HepG2 (cell line): ENCODE data around the gene DGCR6L.

Experiments
- GLI4 ChIP-seq: sonication (generic); formaldehyde crosslinking; IDR thresholded peaks from 2 replicates; pipeline ENCODE4 v1.5.1; 2020; ENCODE audit warnings: missing genetic modification reagents, mild to moderate bottlenecking, moderate library complexity, borderline replicate concordance
- HHEX ChIP-seq: IDR thresholded peaks from 2 replicates; pipeline ENCODE4 v1.6.1; 2016; ENCODE audit warnings: control low read depth
- IKZF1 ChIP-seq: fragments of 450-650 bp; IDR thresholded peaks from 2 replicates; pipeline ENCODE4 v1.7.1; 2016
- POLR2AphosphoS5 ChIP-seq: IDR thresholded peaks from 2 replicates; pipeline ENCODE4 v1.6.1; 2012; ENCODE audit warnings: low read depth, low read length
- SIN3B ChIP-seq: fragments of 150-350 bp; IDR thresholded peaks from 2 replicates; pipeline ENCODE4 v1.6.1; 2014; ENCODE audit warnings: low read length
- TAF1 ChIP-seq: sonication (generic); formaldehyde crosslinking; IDR thresholded peaks from 2 replicates; pipeline ENCODE4 v1.4.0; 2020; ENCODE audit warnings: missing genetic modification reagents
- ZNF138 ChIP-seq: sonication (generic); formaldehyde crosslinking; IDR thresholded peaks from 2 replicates; pipeline ENCODE4 v1.5.0; 2020; ENCODE audit warnings: mild to moderate bottlenecking, low read depth, missing genetic modification reagents
- ZNF331 ChIP-seq: sonication (generic); formaldehyde crosslinking; IDR thresholded peaks from 2 replicates; pipeline ENCODE4 v1.4.0; 2020; ENCODE audit warnings: missing genetic modification reagents
- ZNF619 ChIP-seq: sonication (generic); formaldehyde crosslinking; IDR thresholded peaks from 2 replicates; pipeline ENCODE4 v1.4.0; 2020; ENCODE audit warnings: mild to moderate bottlenecking, missing genetic modification reagents
- TF ChIP-seq, protein P1 (sequence below): sonication (generic); formaldehyde crosslinking; IDR thresholded peaks from 2 replicates; pipeline ENCODE4 v1.5.0; 2020; ENCODE audit warnings: mild to moderate bottlenecking, missing genetic modification reagents, moderate library complexity

GRCh38 chr22:20276468-20276867, 43.4 kb downstream of the DGCR6L start:
- TF ChIP-seq IKZF1: no peak
- TF ChIP-seq, protein P1, sequence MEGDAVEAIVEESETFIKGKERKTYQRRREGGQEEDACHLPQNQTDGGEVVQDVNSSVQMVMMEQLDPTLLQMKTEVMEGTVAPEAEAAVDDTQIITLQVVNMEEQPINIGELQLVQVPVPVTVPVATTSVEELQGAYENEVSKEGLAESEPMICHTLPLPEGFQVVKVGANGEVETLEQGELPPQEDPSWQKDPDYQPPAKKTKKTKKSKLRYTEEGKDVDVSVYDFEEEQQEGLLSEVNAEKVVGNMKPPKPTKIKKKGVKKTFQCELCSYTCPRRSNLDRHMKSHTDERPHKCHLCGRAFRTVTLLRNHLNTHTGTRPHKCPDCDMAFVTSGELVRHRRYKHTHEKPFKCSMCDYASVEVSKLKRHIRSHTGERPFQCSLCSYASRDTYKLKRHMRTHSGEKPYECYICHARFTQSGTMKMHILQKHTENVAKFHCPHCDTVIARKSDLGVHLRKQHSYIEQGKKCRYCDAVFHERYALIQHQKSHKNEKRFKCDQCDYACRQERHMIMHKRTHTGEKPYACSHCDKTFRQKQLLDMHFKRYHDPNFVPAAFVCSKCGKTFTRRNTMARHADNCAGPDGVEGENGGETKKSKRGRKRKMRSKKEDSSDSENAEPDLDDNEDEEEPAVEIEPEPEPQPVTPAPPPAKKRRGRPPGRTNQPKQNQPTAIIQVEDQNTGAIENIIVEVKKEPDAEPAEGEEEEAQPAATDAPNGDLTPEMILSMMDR: no peak
- no peak for TF ChIP-seq ZNF138 (CRISPR knock-in tag)
- TF ChIP-seq POLR2AphosphoS5: no peak
- no peak for TF ChIP-seq ZNF619 (CRISPR knock-in tag)
- TF ChIP-seq GLI4: no peak
- TF ChIP-seq TAF1 (CRISPR knock-in tag): no peak
- no peak for TF ChIP-seq SIN3B
- no peak for TF ChIP-seq HHEX
- no peak for TF ChIP-seq ZNF331
